ENCODE data around the gene NR2E3. TPM values are rescaled to one million over a fixed set of nuclear protein-coding genes. Genes with fewer than 3 reads are reported as not detected.

NR2E3 gene
- total and polyA plus RNA-seq, 2 donors from 2014 or later: 0.19 TPM; not detected in 1

DNA sequence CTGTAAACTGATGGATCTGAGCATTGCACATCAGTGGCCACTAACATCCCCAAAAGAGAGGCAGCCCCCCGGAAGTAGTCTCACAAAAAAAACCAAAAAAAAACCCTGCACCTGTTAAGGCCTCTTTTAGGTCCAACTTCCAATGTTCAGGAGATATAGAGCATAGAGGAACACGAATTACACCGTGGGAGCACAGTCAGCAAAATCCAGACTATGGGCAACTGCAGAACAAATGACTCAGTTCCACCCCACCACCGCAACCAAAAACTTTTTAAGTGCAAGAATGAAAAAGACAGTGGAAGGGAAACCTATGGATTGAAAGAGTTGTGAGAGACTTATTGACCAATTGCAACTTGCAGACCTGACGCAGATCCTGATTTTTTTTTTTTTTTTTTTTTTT lies 42.2 kb upstream of the NR2E3 start:
- FAIRE-seq: no peak
- Histone ChIP-seq H3K4me1 (ENCODE audit: control insufficient read depth in 2 of 3, insufficient read depth in 2 of 3, low read depth in 1 of 3, low read length in 3 of 3) (no peaks in the 10 kb centered on the region), H3K27me3 (ENCODE audit: control insufficient read depth, insufficient read depth, low read length) (no peaks in the 10 kb centered on the region), H3K36me3 (ENCODE audit: control insufficient read depth in 2 of 3, insufficient read depth in 3 of 3, low read length in 3 of 3) (peaks cover 0 to 15% (median 2%) of the 10 kb centered on the region in 3 donors), H3K4me3 (ENCODE audit: low read length in 3 of 3) (no peak overlapping the region), H3K27ac (ENCODE audit: low read depth in 2 of 2, low read length in 2 of 2) (no peak overlapping the region), H3K9me3 (ENCODE audit: control insufficient read depth in 2 of 3, insufficient read depth in 1 of 3, low read length in 3 of 3) (no peaks in the 10 kb centered on the region), H3K9ac (ENCODE audit: low read length in 3 of 3) (no peak overlapping the region)
- no peak for DNase-seq
- TF ChIP-seq, protein P1, sequence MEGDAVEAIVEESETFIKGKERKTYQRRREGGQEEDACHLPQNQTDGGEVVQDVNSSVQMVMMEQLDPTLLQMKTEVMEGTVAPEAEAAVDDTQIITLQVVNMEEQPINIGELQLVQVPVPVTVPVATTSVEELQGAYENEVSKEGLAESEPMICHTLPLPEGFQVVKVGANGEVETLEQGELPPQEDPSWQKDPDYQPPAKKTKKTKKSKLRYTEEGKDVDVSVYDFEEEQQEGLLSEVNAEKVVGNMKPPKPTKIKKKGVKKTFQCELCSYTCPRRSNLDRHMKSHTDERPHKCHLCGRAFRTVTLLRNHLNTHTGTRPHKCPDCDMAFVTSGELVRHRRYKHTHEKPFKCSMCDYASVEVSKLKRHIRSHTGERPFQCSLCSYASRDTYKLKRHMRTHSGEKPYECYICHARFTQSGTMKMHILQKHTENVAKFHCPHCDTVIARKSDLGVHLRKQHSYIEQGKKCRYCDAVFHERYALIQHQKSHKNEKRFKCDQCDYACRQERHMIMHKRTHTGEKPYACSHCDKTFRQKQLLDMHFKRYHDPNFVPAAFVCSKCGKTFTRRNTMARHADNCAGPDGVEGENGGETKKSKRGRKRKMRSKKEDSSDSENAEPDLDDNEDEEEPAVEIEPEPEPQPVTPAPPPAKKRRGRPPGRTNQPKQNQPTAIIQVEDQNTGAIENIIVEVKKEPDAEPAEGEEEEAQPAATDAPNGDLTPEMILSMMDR (IDR thresholded peaks at IDR 0.05; ENCODE audit: borderline replicate concordance, extremely low read depth, insufficient read depth): no peak
- intact Hi-C loops (cut with DNase I): no loop called here

DNA sequence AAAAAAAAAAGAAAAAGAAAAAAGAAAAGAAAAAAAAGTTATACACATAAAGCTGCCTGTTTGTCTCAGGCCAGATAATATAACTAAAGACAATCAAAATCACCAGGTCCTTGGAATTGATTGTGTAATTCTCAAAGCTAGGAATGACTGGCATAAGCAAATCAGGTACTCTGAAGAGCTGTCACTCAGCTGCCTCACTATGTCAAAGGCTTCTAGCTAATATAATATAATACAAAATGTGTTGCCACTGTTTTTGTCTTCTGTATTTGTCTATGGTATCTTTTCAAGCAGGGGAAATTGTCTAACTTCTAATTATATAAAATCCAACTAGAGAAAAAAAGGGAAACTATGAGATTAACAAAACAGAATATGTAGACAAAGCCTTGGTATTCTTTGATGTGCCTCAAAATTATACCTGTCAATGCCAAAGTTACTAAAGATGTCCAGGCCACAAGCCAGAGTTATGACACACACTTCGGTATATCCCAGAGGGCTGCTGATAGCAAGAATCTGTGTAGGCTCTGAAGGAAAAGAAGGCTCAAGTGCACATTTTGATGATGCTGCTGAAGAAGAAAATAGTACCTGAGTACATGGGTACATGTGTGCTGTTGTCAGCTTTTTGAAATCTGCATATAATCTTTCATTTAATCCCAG lies 37.0 kb upstream of the NR2E3 start:
- H3K9me3 ChIP-seq (ENCODE audit: control insufficient read depth in 2 of 3, insufficient read depth in 1 of 3, low read length in 3 of 3): no peaks in the 10 kb centered on the region
- intact Hi-C loops (cut with DNase I): no loop called here
- H3K9ac ChIP-seq (ENCODE audit: low read length in 3 of 3): no peak overlapping the region
- DNase-seq (no peak), FAIRE-seq (no peak)
- peaks cover 0 to 7% (median 0%) of the 10 kb centered on the region in 3 donors for H3K36me3 ChIP-seq (ENCODE audit: control insufficient read depth in 2 of 3, insufficient read depth in 3 of 3, low read length in 3 of 3)
- H3K27ac ChIP-seq (ENCODE audit: low read depth in 2 of 2, low read length in 2 of 2): no peak overlapping the region
- TF ChIP-seq, protein P1 (IDR thresholded peaks at IDR 0.05; ENCODE audit: borderline replicate concordance, extremely low read depth, insufficient read depth): no peak
- no peak overlapping the region for H3K4me3 ChIP-seq (ENCODE audit: low read length in 3 of 3)
- no peaks in the 10 kb centered on the region for H3K27me3 ChIP-seq (ENCODE audit: control insufficient read depth, insufficient read depth, low read length)
- no peaks in the 10 kb centered on the region for H3K4me1 ChIP-seq (ENCODE audit: control insufficient read depth in 2 of 3, insufficient read depth in 2 of 3, low read depth in 1 of 3, low read length in 3 of 3)

DNA sequence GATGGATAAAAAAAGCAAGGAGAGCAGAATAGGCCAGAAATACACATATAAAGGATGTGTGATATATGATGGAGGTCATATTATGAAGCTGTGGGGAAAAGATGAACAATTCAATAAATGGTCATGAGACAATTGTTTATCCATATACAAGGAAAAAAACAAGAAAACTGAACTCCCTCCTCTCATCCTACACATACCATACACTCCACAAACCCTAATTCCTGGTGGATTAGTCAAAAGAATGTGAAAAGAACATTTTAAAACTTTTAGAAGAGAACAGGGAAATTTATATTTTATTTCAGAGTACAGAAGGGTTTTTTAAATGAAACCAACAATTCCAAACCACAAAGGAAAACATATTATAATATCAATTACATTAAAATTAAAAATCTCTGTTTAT lies 34.5 kb upstream of the NR2E3 start:
- Histone ChIP-seq H3K27me3 (ENCODE audit: control insufficient read depth, insufficient read depth, low read length) (no peaks in the 10 kb centered on the region), H3K4me1 (ENCODE audit: control insufficient read depth in 2 of 3, insufficient read depth in 2 of 3, low read depth in 1 of 3, low read length in 3 of 3) (peaks cover 0 to 5% (median 0%) of the 10 kb centered on the region in 3 donors), H3K36me3 (ENCODE audit: control insufficient read depth in 2 of 3, insufficient read depth in 3 of 3, low read length in 3 of 3) (peaks cover 0 to 7% (median 0%) of the 10 kb centered on the region in 3 donors), H3K9me3 (ENCODE audit: control insufficient read depth in 2 of 3, insufficient read depth in 1 of 3, low read length in 3 of 3) (no peaks in the 10 kb centered on the region), H3K27ac (ENCODE audit: low read depth in 2 of 2, low read length in 2 of 2) (no peak overlapping the region), H3K9ac (ENCODE audit: low read length in 3 of 3) (no peak overlapping the region), H3K4me3 (ENCODE audit: low read length in 3 of 3) (no peak overlapping the region)
- TF ChIP-seq, protein P1 (IDR thresholded peaks at IDR 0.05; ENCODE audit: borderline replicate concordance, extremely low read depth, insufficient read depth): no peak
- DNase-seq (no peak), FAIRE-seq (no peak)
- intact Hi-C loops (cut with DNase I): no loop called here

Measured in kidney (tissue), 14 donors.